ENCODE measurements around the gene ATIC.
A peak's percentile ranks its signal among the peaks of the same experiment; 100 is the strongest.
"Not testable (repeated sequence)": the region's sequence is repeated elsewhere in the genome, so short reads cannot be mapped to it uniquely, and the experiment has no call there.

The ATIC gene

DNA sequence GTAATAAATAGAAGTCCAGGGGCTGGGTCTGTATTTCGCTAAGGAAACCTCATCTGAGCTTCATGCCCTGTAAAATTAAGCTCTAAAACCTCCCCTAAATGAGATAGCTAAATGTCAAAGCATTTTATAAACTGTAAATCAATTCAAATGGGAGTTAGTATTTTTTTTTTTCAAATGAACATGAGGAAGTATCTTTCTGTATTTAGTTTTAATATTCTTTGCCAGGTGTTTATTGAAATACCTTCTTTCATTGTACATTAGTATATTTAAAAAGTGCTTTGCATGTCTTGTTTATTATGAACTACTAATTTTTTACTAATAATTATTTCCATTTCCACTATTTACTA, 47.7 kb downstream of the ATIC start:
- H3K4me1 ChIP-seq, result no peaks in the 10 kb centered on the region
- peaks cover 30% of the 10 kb centered on the region for H3K36me3 ChIP-seq (replicated peaks)
- in situ Hi-C loops (cut with MboI; ENCODE audit: low sequenced_read_pairs), result no loop called here
- no peaks in the 10 kb centered on the region for H3K9me3 ChIP-seq
- no peak overlapping the region for H3K4me3 ChIP-seq
- DNase-seq (ENCODE audit: low spot score in 2 of 2), result no peak
- no peaks in the 10 kb centered on the region for H3K27me3 ChIP-seq (ENCODE audit: low read depth)

GRCh38 chr2:215360059-215360458, 48.2 kb downstream of the ATIC start:
- peaks cover 35% of the 10 kb centered on the region for H3K36me3 ChIP-seq (replicated peaks)
- DNase-seq (ENCODE audit: low spot score in 2 of 2); H3K4me3 ChIP-seq; H3K27me3 ChIP-seq (ENCODE audit: low read depth); H3K9me3 ChIP-seq; in situ Hi-C loops (cut with MboI; ENCODE audit: low sequenced_read_pairs); H3K4me1 ChIP-seq: not testable (repeated sequence)

DNA sequence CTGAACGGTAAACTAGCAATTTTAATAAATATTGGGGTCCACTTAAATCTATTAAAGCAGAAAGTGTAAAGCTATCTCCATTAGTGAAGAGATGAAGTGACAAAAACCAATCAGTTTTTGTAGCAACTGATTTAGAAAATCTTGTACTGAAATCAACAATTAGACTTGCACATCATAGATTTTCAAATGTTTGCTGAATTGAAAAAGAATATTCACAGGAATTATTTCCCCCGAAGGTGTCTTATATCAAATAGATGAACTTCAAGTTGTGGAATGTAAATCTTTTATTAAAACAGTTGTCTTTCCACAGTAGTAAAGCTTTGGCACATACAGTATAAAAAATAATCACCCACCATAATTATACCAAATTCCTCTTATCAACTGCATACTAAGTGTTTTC, 48.7 kb downstream of the ATIC start:
- H3K36me3 ChIP-seq (replicated peaks), result peaks cover 39% of the 10 kb centered on the region

GRCh38 chr2:215361211-215361875, 49.5 kb downstream of the ATIC start:
- H3K4me3 ChIP-seq, result no peak overlapping the region
- in situ Hi-C loops (cut with MboI; ENCODE audit: low sequenced_read_pairs), result no loop called here
- H3K27me3 ChIP-seq (ENCODE audit: low read depth), result no peaks in the 10 kb centered on the region
- H3K36me3 ChIP-seq (replicated peaks), result peaks cover 39% of the 10 kb centered on the region
- no peaks in the 10 kb centered on the region for H3K4me1 ChIP-seq
- H3K9me3 ChIP-seq, result no peaks in the 10 kb centered on the region
- no peak for DNase-seq (ENCODE audit: low spot score in 2 of 2)

More for the DNA sequence above, 48.7 kb downstream of the ATIC start:
- in situ Hi-C loops (cut with MboI; ENCODE audit: low sequenced_read_pairs), result no loop called here
- H3K4me1 ChIP-seq, result no peaks in the 10 kb centered on the region
- DNase-seq (ENCODE audit: low spot score in 2 of 2), result no peak
- H3K27me3 ChIP-seq (ENCODE audit: low read depth), result no peaks in the 10 kb centered on the region
- H3K9me3 ChIP-seq, result no peaks in the 10 kb centered on the region
- H3K4me3 ChIP-seq, result no peak overlapping the region

GRCh38 chr2:215361876-215362561, 50.2 kb downstream of the ATIC start:
- Histone ChIP-seq H3K4me3 (no peak overlapping the region), H3K36me3 (replicated peaks) (peaks cover 42% of the 10 kb centered on the region), H3K4me1 (no peaks in the 10 kb centered on the region), H3K9me3 (no peaks in the 10 kb centered on the region), H3K27me3 (ENCODE audit: low read depth) (no peaks in the 10 kb centered on the region)
- no peak for DNase-seq (ENCODE audit: low spot score in 2 of 2)
- in situ Hi-C loops (cut with MboI; ENCODE audit: low sequenced_read_pairs), result no loop called here

DNA sequence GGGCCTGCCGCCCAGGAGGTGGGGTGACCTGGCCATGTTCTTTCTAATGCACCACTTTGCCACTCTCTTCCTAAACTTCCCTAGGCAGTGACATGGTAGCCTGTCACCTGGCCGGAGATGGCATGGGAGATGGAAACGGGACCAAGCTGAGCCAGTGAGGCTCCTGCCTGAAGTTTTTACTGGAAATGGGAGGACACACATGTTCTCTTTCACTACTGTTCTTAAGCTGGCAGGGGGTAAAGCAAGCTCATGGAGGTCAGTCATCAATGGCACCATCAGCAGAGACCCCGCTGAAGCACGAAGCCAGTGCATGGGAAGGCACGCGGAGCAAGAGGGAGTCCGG, 50.7 kb downstream of the ATIC start:
- no peaks in the 10 kb centered on the region for H3K27me3 ChIP-seq (ENCODE audit: low read depth)
- H3K4me3 ChIP-seq, result no peak overlapping the region
- H3K9me3 ChIP-seq, result no peaks in the 10 kb centered on the region
- no peak for DNase-seq (ENCODE audit: low spot score in 2 of 2)
- peaks cover 42% of the 10 kb centered on the region for H3K36me3 ChIP-seq (replicated peaks)
- in situ Hi-C loops (cut with MboI; ENCODE audit: low sequenced_read_pairs), result no loop called here
- H3K4me1 ChIP-seq, result no peaks in the 10 kb centered on the region

- no peaks in the 10 kb centered on the region for H3K27me3 ChIP-seq (ENCODE audit: low read depth)
- H3K4me3 ChIP-seq, result no peak overlapping the region
- peaks cover 42% of the 10 kb centered on the region for H3K36me3 ChIP-seq (replicated peaks)
- peaks cover 5% of the 10 kb centered on the region for H3K4me1 ChIP-seq
- H3K9me3 ChIP-seq, result no peaks in the 10 kb centered on the region
- no peak for DNase-seq (ENCODE audit: low spot score in 2 of 2)
- in situ Hi-C loops (cut with MboI; ENCODE audit: low sequenced_read_pairs), result no loop called here
These were observed 51.2 kb downstream of the ATIC start for GRCh38 chr2:215363039-215363438.

DNA sequence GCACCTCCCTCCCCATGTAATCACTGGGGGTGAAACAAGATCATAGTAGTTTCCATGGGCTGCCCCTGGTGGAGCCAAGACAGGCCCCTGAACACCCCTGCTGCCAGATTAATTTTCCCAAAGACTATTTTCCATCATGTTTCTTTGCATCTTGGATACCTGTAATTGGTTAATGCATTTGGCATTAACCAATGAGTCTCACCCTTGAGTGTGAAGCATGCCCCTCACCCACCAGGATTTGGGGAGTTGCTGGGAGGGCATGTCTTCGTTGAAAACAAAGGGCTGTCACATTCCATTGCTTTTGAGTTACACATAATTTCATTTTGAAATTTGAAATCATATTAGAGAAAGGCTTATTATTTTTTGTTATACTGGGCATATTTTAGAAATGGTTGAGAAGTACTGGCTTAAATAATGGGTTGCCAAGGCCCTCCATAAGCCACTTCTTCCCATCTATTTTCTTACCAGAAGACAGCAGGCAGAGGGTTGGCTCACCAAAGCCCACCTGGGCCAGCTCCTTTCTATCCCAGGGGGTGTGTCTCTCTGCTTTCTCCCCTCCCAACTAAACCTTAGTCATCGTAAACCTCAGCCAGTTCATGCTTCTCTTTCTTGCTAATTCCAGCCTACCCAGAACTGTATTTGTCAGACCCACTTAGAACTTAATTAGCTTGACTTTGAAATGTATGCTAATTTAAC, 51.8 kb downstream of the ATIC start:
- Histone ChIP-seq H3K27me3 (ENCODE audit: low read depth) (no peaks in the 10 kb centered on the region), H3K4me3 (no peak overlapping the region), H3K36me3 (replicated peaks) (peaks cover 42% of the 10 kb centered on the region), H3K9me3 (no peaks in the 10 kb centered on the region), H3K4me1 (peaks cover 10% of the 10 kb centered on the region)
- in situ Hi-C loops (cut with MboI; ENCODE audit: low sequenced_read_pairs), result no loop called here
- no peak for DNase-seq (ENCODE audit: low spot score in 2 of 2)

DNA sequence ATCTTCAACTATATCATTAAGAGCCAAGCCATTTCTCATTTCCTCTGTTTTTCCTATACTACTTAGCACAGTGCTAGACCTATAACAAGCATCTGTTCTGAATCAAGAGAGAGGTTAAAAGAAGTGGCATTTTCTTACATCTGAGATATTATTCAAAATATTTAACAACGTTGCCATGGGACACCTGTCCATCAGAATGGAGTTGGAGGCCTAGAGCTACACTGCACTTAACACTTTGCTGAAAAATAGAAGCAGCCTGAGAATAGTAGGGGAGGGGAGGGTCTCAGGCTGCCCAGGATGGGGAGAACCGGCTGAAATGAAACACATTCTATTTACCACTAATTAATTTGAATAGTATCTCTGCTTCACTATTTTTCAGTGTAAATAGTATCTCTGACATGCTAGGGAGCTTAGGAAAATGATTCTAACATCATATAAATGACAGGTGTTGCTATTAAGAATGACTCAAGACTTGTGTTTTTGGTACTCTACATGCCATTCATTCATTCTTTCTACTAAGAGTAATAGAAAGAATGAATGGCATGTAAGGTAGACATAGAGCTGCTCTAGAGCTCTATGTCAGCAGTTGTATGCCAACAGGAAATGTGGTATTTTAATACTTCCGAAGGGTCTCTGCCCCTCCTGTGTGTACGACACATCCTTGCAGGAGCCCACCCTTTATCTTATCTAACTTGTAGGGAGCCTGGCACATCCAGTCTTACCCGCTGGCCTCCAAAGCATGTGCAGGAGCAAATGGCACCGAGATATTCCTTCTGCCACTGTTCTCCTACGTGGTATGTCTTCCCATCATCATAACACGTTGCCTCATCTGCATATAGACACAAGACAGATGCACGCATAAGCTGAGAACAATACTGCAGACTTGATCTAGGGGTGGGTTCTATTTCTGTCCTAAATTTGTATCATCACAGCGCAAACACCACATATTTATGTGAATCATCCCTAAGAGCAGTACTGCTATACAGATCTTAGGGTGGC, 52.6 kb downstream of the ATIC start:
- Histone ChIP-seq H3K4me3 (no peak overlapping the region), H3K27me3 (ENCODE audit: low read depth) (no peaks in the 10 kb centered on the region), H3K4me1 (peaks cover 18% of the 10 kb centered on the region), H3K36me3 (replicated peaks) (peaks cover 41% of the 10 kb centered on the region), H3K9me3 (no peaks in the 10 kb centered on the region)
- in situ Hi-C loops (cut with MboI; ENCODE audit: low sequenced_read_pairs), result no loop called here
- DNase-seq (ENCODE audit: low spot score in 2 of 2), result no peak

DNA sequence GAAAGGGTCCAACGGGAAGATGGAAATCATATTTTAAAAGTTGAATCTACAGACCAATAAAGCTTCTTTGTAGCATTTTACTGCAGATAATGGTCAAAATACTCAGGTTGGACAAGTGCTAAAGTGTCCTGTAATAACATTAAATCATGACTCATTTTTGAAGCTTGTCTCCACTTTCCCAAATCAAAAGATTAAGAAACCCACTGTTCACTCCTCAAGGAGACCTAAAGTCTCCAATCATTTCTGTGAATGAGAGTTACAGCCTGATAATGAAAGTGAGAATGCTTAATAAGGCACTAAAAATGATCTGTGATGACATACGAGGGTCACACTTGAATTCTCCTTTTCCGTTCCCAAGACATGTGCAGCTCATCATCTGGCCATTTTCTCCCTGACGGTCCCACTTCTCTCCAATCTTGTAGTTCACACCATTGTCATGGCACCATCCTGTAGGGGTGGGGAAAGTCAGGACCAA, 53.4 kb downstream of the ATIC start:
- in situ Hi-C loops (cut with MboI; ENCODE audit: low sequenced_read_pairs), result no loop called here

DNA sequence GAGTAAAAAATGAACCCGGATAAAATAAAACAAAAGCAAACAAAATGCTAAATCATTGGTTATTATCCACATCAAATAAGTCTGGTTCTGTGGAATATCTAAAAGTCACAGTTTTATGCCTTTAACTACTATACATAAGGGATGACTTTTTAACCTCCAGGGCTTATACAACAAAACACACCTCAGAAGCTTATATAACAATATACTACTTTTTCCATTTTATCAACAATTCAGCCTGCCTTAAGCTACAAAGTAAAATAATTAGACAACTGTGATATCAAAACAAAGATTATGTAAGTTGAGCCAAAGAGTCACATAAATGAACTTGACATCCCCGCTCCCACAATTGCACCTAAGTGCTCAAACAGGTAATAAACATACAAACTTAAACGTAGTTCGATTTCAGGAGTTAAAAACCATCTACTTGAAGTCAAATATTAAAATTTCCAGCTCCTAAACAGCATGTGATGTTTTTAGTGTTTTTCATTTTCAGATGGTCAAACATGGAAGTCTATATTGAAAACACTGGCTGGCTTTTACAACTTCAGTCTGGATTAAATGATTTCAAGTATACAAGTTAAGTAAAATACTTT, 54.7 kb downstream of the ATIC start:
- Histone ChIP-seq H3K27me3 (ENCODE audit: low read depth) (no peaks in the 10 kb centered on the region), H3K4me1 (peaks cover 18% of the 10 kb centered on the region), H3K9me3 (no peaks in the 10 kb centered on the region), H3K4me3 (no peak overlapping the region), H3K36me3 (replicated peaks) (peaks cover 27% of the 10 kb centered on the region)
- no peak for DNase-seq (ENCODE audit: low spot score in 2 of 2)
- in situ Hi-C loops (cut with MboI; ENCODE audit: low sequenced_read_pairs), result no loop called here

More for the DNA sequence above, 53.4 kb downstream of the ATIC start:
- peaks cover 18% of the 10 kb centered on the region for H3K4me1 ChIP-seq
- no peaks in the 10 kb centered on the region for H3K9me3 ChIP-seq
- H3K27me3 ChIP-seq (ENCODE audit: low read depth), result no peaks in the 10 kb centered on the region
- peaks cover 36% of the 10 kb centered on the region for H3K36me3 ChIP-seq (replicated peaks)
- H3K4me3 ChIP-seq, result no peak overlapping the region
- DNase-seq (ENCODE audit: low spot score in 2 of 2), result no peak

DNA sequence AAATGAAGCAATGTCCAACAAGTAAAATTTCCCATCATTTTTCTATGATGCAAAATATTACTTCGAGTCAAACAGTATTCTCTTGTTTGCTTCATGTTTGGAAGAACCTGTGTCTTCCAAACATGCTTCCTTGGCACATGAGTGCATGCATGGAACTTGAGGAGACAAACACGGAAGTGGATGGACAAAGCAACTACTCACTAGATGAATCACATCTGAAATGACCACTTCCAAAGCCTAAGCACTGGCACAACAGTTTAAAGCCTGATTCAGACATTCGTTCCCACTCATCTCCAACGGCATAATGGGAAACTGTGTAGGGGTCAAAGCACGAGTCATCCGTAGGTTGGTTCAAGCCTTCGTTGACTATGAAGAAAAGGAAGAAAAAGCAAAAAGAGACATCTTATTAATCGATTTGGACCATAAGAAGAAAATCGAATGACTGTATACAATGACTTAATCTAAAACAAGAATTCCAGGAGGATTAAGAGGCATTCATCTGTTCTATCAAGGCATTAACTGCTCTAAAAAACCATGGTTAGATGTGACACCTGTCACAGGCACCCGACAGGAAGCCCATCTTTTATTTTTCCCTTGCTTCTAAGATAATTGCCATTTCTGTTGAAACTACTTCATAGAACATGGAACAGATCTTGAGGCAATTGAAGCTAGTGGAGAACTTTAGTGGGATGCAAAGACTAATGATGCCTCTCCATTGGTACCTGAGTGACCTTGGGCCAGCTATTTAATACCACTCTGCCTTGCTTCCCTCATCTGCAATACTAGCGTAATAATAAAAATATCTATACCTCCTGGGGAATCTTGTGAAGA, 56.0 kb downstream of the ATIC start:
- peak in 1 of 2 experiments; percentile 43 for DNase-seq (ENCODE audit: low spot score in 2 of 2)
- no peaks in the 10 kb centered on the region for H3K9me3 ChIP-seq
- H3K4me3 ChIP-seq, result no peak overlapping the region
- in situ Hi-C loops (cut with MboI; ENCODE audit: low sequenced_read_pairs), result no loop called here
- H3K4me1 ChIP-seq, result peaks cover 18% of the 10 kb centered on the region
- peaks cover 23% of the 10 kb centered on the region for H3K36me3 ChIP-seq (replicated peaks)
- H3K27me3 ChIP-seq (ENCODE audit: low read depth), result no peaks in the 10 kb centered on the region

Measured in HAP-1 (cell line).